Testis (tissue), 2 donors: ENCODE results near the gene TACO1.

Source experiments
- POLR2A ChIP-seq: fragments of 450-650 bp; IDR thresholded peaks from one replicate; pipeline ENCODE4 v1.6.1; 2017; ENCODE audit warnings: antibody characterized with exemption, mild to moderate bottlenecking, moderate library complexity
- TF ChIP-seq, protein P1 (sequence below), 3 experiments: fragments of 450-650 bp in 2 of 3; fragments of 200-600 bp in 1 of 3; sonication (generic) in 1 of 3; IDR thresholded peaks; one replicate each; pipeline ENCODE4 v1.5.1; 2016 to 2019; ENCODE audit warnings: antibody characterized with exemption in 3 of 3, mild to moderate bottlenecking in 2 of 3, moderate library complexity in 1 of 3

DNA sequence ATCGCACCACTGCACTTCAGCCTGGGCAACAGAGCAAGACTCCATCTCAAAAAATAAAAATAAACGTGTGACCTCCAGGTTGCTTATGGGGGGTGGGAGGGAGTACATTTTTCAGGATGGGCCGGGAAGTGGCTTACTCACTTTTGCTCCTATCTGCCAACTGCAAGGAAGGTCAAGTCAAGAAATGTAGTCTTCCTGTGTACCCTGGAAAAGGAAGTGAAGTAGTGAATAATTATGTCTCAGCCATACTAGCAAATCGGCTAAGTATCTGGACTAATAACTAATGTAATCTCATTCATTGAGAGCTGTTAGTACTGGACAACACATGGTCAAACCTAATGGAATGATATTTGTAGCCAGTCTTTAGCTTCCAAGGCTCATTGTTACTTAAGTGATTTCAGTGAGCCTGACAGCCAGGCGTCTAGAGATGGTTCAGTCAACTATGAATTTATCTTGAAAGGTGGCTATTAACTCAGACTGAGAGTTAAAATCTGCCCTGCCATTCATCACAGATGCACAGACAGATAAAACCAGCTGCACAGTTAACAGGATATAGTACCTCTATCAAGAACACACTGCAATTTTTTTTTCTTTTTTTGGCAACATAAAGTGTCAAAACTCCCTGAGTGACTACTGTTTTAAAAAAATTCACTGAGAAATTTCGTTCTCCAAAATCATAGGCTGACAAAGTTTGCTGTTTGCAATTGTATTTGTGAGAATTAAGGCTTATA is 3.7 kb upstream of the TACO1 start:
- TF ChIP-seq POLR2A: no peak
- TF ChIP-seq, protein P1, sequence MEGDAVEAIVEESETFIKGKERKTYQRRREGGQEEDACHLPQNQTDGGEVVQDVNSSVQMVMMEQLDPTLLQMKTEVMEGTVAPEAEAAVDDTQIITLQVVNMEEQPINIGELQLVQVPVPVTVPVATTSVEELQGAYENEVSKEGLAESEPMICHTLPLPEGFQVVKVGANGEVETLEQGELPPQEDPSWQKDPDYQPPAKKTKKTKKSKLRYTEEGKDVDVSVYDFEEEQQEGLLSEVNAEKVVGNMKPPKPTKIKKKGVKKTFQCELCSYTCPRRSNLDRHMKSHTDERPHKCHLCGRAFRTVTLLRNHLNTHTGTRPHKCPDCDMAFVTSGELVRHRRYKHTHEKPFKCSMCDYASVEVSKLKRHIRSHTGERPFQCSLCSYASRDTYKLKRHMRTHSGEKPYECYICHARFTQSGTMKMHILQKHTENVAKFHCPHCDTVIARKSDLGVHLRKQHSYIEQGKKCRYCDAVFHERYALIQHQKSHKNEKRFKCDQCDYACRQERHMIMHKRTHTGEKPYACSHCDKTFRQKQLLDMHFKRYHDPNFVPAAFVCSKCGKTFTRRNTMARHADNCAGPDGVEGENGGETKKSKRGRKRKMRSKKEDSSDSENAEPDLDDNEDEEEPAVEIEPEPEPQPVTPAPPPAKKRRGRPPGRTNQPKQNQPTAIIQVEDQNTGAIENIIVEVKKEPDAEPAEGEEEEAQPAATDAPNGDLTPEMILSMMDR (IDR thresholded peaks at IDR 0.05): no peak
